Middle frontal gyrus (tissue), 1 donor: ENCODE measurements around the gene SIX4.

Experiments
- DNase-seq: peaks from one replicate; pipeline ENCODE4 v3.0.0-alpha.2; 2015; ENCODE audit warnings: low spot score; ENCODE audit errors: extremely low spot score

Gene SIX4

DNA sequence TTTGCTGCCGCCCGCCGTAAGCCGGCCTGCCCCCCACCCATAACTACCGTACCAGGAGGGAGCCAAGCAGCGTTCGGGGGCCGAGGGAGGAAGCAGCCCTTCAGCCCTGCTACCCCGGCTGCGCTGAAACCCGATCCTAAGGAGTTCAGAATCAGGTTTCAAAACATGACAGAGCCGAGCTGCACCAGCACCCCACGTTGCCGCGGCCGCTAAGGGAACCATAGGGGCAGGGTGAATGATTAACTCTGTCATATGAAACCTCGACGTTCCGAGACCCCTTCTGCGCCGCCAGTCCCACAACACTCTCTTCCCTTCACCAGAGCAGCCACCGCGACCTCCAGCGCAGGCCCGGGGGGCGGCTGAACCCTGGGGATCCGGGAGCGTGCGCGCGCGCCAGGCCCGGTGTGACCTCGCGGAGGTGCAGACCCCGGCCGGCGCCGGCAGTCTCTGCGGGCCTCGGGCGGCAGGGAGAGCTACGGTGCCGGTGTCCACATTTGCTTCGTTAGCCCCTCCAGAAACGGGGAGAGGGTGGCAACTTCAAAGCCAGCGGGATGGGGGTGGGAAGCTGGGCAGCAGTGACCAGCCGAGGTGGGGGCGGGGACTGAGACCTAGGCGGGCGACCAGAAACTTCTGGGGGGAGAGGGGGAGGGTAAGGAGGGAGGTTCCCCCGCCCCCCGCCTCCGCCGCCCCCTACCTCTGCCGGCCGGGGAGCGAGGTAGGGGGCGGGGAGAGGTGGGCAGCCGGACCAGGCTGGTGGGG lies 1.6 kb downstream of the SIX4 start:
- no peak for DNase-seq

DNA sequence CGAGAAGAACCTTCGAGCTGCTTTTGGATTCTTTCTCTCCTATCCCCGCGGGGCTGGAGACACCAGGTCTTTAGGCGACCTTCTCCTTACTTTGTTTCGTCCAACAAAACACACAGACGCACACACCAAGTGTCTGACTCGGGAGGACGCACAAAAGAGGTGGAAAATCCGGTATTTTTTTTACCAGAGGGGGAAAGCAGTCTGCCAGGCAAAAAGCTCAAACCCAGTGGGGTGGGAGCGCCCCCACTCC lies 2.1 kb downstream of the SIX4 start:
- DNase-seq = no peak

DNA sequence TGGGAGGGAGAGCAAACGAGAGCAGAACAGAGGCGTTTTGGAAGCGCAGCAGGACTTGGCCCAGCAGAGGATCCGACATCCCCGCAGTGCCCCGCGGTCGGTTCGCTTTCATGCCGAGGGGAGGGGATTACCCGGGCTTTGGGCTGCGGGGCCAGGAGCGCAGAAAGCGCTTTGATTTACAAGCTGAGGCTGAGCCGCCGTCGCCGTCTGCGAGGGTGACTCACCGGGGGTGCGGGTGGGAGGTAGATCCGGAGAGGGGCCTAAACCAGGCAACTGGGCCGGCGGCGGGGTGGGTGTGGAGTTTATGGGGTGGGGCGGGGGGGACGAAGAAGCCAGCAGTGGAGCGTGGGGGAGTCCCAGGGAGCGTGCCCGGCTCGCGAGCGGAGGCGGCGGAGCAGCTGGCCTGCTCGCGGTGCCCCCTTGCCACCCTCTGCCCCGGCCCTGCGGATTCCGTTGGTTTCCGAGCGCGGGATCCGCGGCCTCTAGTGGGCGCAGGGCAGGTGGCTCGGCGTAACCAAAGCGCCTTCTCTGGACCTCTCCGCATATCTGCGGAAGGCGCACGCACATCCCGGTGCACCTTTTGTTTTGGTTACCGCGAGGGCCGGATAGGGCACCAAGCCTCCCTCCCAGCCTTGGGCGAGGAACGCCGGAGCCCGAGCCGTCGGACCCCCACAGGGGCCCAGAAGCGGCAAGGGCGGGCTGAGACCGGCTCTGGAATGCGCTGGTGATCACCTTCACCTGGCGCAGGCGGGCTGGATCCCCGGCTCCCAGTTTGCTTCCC lies 2.6 kb downstream of the SIX4 start:
- DNase-seq = no peak

DNA sequence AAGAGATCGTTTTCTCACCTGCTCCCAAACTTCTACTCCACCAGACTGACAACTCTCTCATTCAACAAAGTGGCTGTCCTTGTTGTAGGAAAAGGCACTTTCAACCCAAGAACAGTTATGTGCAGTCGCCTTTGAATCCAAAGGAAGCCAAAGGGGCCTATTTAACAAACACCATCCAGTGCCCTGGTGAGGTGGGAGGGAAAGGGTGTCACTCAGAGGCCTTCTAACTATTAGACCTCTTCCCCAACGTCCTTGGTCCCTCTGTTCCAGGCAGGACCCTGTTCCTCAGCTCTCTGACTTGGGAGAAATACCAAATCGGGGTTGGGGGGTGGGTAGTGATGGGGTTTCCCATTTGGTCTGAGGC lies 3.2 kb downstream of the SIX4 start:
- no peak for DNase-seq

DNA sequence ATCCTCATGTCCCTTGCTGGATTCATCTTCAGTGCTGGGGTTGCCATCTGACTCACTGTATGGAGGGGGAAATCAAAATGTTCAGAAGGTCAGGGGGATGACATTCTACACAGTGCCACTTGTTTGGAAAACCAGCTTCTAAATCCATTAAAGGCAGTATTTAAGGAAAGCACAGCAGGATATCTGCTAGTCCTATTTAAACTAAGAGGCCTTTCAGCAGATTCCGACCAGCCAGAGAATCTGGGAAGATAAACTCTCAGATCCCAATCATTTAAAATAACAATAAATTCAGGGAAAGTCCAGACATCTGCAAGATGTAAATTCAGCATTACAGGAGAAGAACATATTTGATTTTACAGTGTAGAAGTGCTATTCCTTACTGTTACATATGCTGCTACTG lies 3.8 kb downstream of the SIX4 start:
- no peak for DNase-seq

DNA sequence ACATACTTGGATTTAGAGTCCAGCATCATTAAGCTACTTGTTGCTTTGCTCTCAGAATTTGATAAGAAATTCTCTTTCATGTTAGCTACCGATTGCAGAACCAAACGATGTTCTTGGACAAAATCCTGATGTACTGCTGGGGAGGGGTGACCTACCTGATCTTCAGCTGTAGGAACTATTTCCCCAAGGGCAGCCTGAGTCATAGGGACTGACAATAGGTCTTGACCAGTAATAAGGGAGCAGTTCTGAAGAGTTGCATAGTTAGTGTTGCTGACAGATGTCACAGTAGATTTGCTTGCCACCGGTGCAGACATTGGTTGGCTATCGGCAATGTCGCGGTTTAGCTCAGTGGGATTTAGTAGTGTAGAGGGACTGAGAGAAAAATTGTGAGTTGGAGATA lies 10.6 kb downstream of the SIX4 start:
- no peak for DNase-seq

DNA sequence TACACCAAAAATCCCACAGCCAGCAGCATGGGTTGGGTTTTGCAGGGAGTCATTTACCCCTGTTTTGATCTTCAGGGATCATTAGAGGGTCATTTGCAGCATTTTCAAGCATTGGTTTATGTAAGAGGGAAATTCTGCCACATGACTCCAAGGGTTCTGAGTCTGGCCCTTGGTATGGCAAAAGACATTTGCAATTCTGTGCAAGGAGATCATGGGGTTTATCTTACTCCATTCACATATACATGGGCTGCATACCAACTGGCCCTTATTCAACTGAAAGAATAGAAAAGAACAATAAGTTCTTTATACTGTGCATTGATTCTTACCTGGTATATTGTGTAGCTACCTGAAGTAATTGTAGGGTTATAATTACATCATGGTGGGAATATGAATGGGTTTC lies 13.7 kb downstream of the SIX4 start:
- DNase-seq = no peak

DNA sequence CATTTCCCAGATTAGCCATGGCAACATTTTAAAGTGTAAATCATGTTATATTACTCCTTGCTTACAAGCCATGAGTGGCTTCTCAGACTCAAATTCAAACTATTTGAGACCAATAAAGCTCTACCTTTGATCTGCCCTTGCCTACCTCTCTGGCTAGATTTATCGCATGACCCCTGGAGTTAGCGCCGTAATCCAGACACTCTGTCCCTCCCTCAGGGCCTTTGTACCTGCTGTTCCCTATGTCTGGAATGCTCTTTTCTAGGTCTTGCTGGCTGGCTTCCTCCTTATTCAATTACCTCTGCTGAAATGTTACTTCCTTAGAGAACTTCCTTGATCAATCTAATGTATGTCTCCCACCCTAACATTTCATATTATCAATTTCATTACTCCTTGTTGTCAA lies 16.3 kb downstream of the SIX4 start:
- DNase-seq = no peak

DNA sequence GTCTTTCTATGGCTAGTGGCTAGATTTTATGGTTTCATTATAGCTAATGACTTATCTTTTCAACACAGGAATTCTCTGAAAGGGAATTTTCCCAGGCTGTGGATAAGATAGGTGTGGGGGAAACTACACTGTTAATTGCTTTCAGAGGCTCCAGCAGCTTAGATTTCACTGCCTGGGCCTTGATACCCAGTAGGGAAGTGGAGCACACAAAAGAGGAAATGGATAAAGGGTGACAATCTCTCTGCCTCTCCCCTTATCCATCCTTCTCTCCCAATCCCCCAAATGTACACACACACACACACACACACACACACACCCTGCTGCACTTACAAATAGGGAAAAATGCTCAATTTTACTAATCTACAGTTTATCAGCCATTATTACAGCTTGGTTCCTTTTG lies 19.1 kb downstream of the SIX4 start:
- DNase-seq = no peak

DNA sequence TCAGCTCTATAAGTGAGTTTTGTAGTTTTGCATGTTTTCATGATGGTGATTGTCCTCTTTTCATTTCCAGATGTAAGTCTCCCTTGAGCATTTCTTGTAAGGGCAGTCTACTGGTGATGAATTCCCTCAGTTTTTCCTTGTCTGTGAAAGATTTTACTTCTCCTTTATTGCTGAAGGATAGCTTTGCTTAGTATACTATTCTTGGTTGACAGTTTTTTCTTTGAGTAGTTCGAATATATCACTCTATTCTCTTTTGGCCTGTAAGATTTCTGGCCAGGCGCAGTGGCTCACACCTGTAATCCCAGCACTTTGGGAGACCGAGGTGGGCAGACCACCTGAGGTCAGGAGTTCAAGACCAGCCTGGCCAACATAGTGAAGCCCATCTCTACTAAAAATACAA lies 23.6 kb downstream of the SIX4 start:
- DNase-seq = no peak

DNA sequence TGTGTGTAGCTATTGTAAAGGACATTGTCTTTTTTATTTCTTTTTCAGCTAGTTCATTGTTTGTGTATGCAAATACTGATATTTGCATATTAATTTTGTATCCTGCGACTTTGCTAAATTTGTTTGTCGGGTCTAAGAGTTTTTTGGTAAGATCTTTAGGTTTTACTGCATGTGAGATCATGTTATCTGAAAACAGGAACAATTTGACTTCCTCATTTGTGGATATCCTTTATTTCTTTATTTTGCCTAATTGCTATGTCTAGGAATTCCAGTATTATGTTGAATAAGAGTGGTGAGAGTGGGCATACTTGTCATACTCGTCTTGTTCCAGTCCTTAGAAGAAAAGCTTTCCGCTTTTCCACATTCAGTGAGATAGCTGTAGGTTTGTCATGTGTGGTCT lies 28.8 kb downstream of the SIX4 start:
- DNase-seq = no peak

DNA sequence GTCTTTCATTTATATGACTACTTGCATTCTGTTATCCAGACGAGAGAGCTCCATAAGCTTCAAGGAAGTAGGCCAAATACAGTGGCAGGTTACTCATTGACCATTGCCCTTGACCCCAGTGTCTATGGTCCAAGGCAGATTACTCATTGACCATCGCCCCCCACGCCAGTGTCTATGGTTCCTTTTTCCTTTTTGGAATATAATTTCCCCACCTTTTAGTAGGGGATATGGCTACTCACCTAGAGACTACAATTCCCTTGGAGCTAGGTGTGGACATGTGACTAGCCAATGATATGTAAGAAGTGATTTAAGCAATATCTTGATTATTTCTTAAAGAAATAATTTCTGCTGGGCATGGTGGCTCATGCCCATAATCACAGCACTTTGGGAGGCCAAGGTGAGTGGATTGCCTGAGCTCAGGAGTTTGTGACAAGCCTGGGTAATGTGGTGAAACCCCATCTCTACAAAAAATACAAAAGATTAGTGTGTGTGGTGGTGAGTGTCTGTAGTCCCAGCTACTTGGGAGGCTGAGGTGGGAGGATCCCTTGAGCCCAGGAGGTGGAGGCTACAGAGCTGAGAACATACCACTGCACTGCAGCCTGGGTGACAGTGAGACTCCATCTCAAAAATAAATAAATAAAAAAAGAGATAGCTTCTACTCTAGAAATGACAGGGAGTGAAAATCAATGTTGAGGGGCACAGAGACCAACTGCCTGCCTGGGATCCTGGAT lies 32.6 kb downstream of the SIX4 start:
- no peak for DNase-seq

DNA sequence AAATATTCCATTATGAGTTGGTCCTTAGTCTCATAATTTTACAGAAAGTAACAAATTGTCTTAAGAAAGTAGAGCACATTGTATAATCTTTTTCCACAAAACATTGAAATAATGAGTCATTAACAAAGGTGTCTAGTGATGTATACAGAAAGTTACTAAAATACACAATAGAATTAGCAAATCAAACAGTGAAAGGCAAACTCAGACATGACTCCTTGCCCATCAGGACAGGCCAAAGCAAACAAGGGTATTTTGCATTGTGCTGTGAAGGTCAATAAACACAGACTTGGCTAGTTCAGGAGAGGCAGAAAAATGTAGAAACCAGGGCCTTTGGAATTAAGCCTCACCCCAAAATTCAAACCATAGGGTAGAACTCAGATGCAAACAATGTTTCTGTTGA lies 37.3 kb downstream of the SIX4 start:
- no peak for DNase-seq

DNA sequence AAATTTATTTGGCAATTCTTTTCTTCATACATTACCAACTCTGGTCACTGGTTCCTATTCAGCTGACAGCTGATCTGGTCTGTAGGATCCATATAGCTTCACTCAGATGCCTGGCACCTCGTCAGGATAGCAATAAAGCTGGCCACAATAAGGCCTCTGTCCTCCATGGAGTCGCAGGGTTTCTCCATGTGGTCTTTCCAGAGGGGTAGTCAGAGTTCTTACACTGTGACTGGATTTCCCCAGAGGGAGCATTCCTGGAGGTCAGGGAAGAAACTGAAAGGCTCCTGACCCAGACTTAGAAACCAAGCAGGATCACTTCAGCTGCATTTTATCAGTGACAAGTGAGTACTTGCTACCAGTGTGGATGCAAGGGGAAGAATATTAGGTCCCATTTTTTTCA lies 39.9 kb downstream of the SIX4 start:
- no peak for DNase-seq

DNA sequence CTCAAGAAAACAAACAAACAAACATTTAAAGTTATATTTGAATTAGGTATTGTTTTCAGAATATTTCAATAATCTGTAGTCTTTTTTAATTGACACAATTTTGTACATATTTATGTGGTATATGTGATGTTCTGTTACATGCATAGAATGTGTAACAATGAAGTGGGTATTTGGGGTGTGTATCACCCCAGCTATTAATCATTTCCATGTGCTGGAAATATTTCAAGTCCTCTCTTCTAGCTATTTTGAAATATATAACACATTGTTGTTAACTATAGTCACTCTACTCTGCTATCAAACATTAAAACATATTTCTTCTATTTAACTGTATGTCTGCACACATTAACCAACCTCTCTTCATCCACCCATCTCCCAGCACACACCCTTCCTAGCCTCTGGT lies 42.9 kb downstream of the SIX4 start:
- DNase-seq = no peak

DNA sequence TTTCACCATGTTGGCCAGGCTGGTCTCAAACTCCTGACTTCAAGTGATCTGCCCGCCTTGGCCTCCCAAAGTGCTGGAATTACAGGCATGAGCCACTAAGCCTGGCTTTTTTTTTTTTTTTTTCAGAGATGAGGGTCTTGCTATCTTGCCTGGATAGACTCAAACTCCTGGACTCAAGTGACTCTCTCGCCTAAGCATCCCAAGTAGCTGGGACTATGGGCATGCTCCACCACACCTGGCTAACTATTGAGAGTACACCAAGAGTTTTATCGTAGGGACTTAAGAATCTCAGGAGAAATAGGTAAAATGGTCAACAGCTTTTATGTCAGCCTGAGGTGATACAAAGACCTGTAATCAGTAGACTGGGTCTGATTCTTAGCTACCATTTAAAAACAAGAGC lies 43.6 kb downstream of the SIX4 start:
- DNase-seq = no peak

DNA sequence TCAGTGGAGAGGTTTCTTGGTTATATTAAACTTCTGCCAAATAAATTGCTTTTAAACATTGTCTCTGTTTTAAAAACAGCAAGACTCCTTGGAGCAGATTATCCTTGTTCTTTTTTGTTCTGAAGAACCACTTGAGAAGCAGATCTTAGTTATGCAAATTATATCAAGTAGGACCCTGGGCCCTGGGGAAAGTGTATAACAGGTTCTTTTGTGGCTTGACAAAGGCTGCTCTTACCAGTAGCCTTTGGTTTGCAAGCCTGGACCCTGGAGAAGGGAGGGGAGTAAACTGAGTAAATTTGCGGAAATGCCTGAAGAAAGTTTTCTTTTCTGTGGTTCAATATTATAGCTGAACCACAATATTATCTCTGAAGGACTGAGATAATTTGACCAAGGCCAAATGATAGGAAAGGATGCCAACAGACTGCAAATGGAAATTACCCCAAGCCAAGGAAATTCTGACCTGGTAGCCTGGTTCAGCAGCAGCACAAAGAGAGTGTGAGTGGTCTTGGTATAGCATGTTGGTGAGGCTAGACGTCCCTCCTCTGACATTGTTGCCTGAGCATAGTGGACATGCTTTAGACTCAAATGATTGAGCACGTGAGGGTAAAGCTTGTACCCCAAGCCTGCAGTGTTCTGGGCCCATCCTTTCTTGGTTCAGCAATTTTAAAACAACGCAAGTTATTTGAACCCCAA lies 44.4 kb downstream of the SIX4 start:
- DNase-seq = no peak

DNA sequence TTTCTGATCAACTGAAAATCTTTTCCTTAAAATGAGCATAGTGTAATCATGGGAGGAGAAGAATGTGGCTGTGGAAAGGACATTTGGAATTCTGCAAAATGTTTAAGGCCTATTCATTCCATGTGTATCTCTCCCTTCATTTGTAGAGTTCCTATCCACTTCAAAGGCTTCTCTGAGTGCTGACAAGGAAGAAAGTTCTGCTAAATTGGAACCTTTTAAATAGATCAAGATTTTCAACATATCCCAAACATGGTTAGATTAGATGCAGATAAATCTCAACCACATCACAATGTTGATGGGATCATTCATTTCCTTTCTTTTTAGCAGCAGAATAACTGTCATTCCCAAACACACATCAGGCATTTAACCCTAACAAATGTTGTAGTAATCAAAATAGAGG lies 46.5 kb downstream of the SIX4 start:
- no peak for DNase-seq

DNA sequence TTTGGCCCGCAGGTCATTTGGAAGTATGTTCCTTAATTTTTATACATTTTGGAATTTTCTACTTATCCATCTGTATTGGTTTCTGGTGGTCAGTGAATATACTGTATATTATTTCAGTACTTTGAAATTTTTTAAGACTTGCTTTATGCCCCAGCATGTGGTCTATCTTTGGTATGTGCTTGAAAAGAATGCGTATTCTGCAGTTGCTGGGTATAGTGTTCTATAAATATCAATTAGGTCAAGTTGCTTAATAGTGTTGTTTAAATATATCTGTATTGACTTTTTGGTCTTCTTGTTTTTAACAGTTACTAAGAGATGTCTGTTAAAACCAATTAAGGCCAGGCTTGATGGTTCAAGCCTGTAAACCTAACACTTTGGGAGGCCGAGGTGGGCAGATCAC lies 53.2 kb downstream of the SIX4 start:
- no peak for DNase-seq

DNA sequence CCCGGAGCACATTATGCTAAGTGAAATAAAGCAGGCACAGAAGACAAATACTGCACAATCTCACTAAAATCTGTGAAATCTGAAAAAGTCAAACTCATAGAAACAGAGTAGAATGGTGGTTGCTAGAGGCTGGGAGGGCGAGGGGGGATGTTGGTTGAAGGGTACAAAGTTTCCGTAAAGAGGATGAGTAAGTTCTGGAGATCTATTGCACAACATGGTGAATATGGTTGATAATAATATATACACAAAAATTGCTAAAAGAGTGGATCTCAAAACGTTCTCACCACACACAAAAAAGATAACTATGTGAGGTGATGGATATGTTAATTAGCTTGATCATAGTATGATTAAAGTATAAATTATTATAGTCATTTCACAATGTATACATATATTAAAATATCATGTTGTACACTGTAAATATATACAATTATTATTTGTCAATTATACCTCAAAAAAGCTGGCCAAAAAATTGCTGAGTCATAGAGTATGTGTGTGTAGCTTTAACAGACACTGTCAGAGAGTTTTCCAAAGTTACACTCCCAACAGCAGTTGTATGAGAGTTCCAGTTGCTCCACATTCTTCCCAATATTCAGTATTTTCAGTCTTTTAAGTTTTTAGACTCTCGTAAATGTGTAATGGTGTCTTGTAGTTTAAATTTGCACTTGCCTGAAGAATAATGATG lies 55.6 kb downstream of the SIX4 start:
- no peak for DNase-seq

DNA sequence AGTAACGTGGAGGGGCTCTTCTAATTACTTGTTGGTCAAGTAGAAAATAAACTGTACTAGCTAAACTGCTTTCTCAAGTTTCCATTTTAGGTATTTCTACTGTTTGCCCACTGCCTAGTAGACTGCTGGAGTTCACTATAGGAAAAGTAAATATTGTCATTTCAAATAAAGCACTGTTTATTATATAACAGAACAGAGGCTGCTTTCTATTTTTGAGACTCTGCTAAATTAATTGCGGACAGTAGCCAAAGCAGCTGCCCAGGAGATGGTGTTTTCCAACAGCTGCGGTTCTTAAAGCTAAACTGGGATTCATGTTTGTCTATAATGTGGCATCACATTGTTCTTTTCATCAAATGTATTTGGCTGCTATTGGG lies 59.0 kb downstream of the SIX4 start:
- DNase-seq = no peak

DNA sequence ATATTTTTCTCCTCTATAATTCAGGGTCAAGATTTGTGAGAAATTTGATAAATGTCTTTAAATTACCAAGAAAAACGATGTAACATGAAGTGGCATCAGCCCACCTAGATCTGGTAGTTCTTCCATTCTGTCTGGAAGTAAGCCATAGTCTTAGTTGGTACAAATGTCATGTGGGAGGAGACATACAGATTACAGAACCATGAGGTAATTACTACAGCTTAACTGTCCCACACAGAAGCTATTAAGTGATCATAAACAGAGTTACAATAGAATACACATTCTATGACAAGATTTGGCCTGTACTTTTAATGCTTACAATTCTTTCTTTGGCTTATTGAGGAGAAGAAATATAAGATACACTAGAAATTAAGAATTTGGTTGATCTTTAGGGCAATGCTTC lies 61.2 kb downstream of the SIX4 start:
- DNase-seq = no peak
